Stimulated activated naive B cell treated with anti-CD40 and anti-IgM and Interleukin-4, amounts not matched to agents 10 μg/mL and 1 μg/mL and 100 μg/mL, for 72 hours (primary cell): ENCODE data around the gene NLGN1.
A peak's percentile ranks its signal among the peaks of the same experiment; 100 is the strongest.

Experiments
- ATAC-seq, 2 donors: fragments of 150-1000 bp; cut with Tn5 transposase; replicated peaks; 2 replicates each; pipeline ENCODE4 v1.10.0; 2021; ENCODE audit warnings: moderate library complexity in 1 of 2
- DNase-seq: peaks from one replicate; pipeline ENCODE4 v3.0.0; 2021
- H3K27ac Mint-ChIP-seq: one replicate; pipeline ENCODE4 v1.8.0; 2022; ENCODE audit warnings: mild to moderate bottlenecking, mixed read lengths
- H3K27me3 Mint-ChIP-seq, 2 donors: one replicate each; pipeline ENCODE4 v1.8.0; 2022; ENCODE audit warnings: mixed read lengths in 2 of 2
- H3K36me3 Mint-ChIP-seq, 2 donors: one replicate each; pipeline ENCODE4 v1.8.0; 2022; ENCODE audit warnings: mixed read lengths in 2 of 2, mild to moderate bottlenecking in 1 of 2
- H3K4me1 Mint-ChIP-seq, 2 donors: one replicate each; pipeline ENCODE4 v1.8.0; 2022; ENCODE audit warnings: mixed read lengths in 2 of 2, mild to moderate bottlenecking in 1 of 2
- H3K4me3 Mint-ChIP-seq, 2 donors: one replicate each; pipeline ENCODE4 v1.8.0; 2022; ENCODE audit warnings: mild to moderate bottlenecking in 2 of 2, mixed read lengths in 2 of 2, moderate library complexity in 1 of 2
- H3K9me3 Mint-ChIP-seq, 2 donors: one replicate each; pipeline ENCODE4 v1.8.0; 2022; ENCODE audit warnings: mixed read lengths in 2 of 2, mild to moderate bottlenecking in 1 of 2

The NLGN1 gene

GRCh38 chr3:174028673-174029072, 631.1 kb downstream of the NLGN1 start:
- DNase-seq (no peak), ATAC-seq (no peak)
- no peaks in the 10 kb centered on the region for H3K4me1 Mint-ChIP-seq
- H3K4me3 Mint-ChIP-seq = no peak overlapping the region
- no peaks in the 10 kb centered on the region for H3K36me3 Mint-ChIP-seq
- no peaks in the 10 kb centered on the region for H3K27me3 Mint-ChIP-seq
- H3K9me3 Mint-ChIP-seq = peaks cover 14 to 16% of the 10 kb centered on the region in 2 donors
- H3K27ac Mint-ChIP-seq = no peak overlapping the region

DNA sequence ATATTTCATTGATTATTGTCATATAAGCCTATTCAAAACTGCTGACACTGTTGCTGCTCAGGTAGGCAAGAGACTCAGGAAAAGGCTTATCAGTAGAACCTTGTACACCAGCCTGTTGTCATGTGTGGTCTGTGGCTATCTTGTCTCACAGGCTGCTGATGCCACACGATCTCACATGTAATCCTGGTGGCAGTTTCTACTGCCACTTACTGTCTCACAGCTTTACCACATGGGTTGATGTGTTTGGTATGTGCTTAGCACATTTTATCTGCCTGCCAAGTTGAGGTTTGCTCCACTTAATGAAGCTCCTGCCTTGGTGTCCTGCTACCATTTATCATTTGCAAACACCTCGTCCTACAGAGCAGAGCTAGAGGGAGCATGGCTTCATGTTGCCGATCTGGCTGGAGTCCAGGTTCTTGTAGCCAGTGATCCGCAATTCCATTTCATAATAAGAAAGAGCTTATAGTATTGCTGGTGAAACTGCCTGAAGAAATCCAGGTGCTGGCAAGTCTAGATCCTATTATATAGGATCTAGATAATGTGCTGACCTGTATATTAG, 637.9 kb downstream of the NLGN1 start:
- ATAC-seq (no peak), DNase-seq (no peak)
- Mint-ChIP-seq H3K4me3 (no peak overlapping the region), H3K27ac (no peak overlapping the region), H3K4me1 (no peaks in the 10 kb centered on the region), H3K9me3 (peaks cover 4 to 5% of the 10 kb centered on the region in 2 donors), H3K27me3 (no peaks in the 10 kb centered on the region), H3K36me3 (no peaks in the 10 kb centered on the region)

DNA sequence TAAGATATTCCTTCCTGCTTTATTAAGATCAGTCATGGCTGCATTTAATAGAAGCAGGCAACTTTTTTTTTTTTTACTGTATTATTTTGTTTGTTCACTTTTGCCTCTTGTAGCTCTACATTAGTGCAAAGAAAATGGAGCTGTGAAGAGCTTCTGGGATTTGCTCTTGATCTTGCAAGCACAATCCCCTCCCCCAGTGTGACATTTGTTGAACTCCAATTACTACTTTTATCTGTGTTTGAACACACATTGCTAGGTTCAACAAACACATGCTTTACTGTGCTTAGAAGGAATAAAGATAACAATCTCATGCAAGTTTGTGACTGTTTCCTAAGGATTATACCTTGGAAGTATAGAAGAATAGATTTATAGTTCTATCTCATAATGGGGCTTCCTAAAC, 648.8 kb downstream of the NLGN1 start:
- Mint-ChIP-seq H3K27me3 (no peaks in the 10 kb centered on the region), H3K27ac (no peak overlapping the region), H3K36me3 (no peaks in the 10 kb centered on the region), H3K4me3 (no peak overlapping the region), H3K9me3 (peaks cover 8 to 11% of the 10 kb centered on the region in 2 donors), H3K4me1 (no peaks in the 10 kb centered on the region)
- no peak for ATAC-seq
- DNase-seq = no peak

DNA sequence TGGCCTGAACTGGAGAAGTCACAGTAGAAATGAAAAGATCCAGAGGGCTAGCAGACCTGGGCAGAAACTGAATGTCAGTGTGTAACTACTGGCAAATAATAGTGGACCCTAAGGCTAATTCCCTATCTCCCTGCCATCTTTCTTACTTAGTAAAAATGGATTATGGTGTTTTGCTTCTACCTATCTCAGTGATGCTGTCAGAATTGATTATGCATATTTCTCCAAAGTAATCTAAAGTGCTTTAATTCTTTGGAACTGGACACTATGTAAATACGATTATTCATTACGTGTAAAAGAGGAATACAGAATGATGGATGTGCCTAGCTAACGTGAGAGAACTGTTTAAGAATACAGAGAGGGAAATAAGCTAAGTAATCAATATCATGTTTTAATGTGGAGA, 651.9 kb downstream of the NLGN1 start:
- DNase-seq (no peak), ATAC-seq (no peak)
- Mint-ChIP-seq H3K36me3 (no peaks in the 10 kb centered on the region), H3K27ac (no peak overlapping the region), H3K9me3 (peaks cover 7 to 9% of the 10 kb centered on the region in 2 donors), H3K4me3 (no peak overlapping the region), H3K4me1 (no peaks in the 10 kb centered on the region), H3K27me3 (no peaks in the 10 kb centered on the region)

GRCh38 chr3:174051191-174051590, 653.6 kb downstream of the NLGN1 start:
- no peaks in the 10 kb centered on the region for H3K4me1 Mint-ChIP-seq
- H3K9me3 Mint-ChIP-seq = peaks cover 3 to 4% of the 10 kb centered on the region in 2 donors
- H3K36me3 Mint-ChIP-seq = no peaks in the 10 kb centered on the region
- DNase-seq = no peak
- H3K4me3 Mint-ChIP-seq = no peak overlapping the region
- ATAC-seq = no peak
- H3K27ac Mint-ChIP-seq = no peak overlapping the region
- H3K27me3 Mint-ChIP-seq = no peaks in the 10 kb centered on the region

GRCh38 chr3:174058804-174059203, 661.3 kb downstream of the NLGN1 start:
- Mint-ChIP-seq H3K4me3 (no peak overlapping the region), H3K27ac (no peak overlapping the region), H3K36me3 (no peaks in the 10 kb centered on the region), H3K9me3 (peaks cover 0 to 1% of the 10 kb centered on the region in 2 donors), H3K4me1 (no peaks in the 10 kb centered on the region), H3K27me3 (no peaks in the 10 kb centered on the region)
- no peak for ATAC-seq
- DNase-seq = no peak

DNA sequence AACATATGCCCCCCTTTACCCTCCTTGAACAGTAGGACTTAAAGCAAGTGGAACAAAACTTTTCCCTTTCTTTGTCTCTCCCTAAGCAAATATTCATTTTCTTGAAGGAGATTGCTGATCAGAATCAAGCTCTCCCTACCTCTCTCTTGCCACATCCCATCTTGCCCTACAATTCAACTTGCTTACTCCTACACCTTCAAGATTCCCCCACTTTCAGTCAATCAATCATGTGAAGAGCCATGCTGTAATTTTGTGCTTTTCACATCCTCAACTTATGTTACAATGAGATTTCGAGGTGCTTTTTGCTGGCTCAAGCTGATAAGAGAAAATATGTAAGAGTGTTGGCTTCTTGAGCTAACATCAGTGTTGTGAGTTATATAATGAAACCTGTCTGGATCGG, 662.9 kb downstream of the NLGN1 start:
- DNase-seq = no peak
- no peak for ATAC-seq
- Mint-ChIP-seq H3K27me3 (no peaks in the 10 kb centered on the region), H3K4me1 (no peaks in the 10 kb centered on the region), H3K4me3 (no peak overlapping the region), H3K27ac (no peak overlapping the region), H3K36me3 (no peaks in the 10 kb centered on the region), H3K9me3 (peaks cover 0 to 1% of the 10 kb centered on the region in 2 donors)

- ATAC-seq (no peak), DNase-seq (no peak)
- Mint-ChIP-seq H3K4me3 (no peak overlapping the region), H3K9me3 (peaks cover 0 to 1% of the 10 kb centered on the region in 2 donors), H3K27me3 (no peaks in the 10 kb centered on the region), H3K27ac (no peak overlapping the region), H3K36me3 (no peaks in the 10 kb centered on the region), H3K4me1 (no peaks in the 10 kb centered on the region)
These were observed 663.6 kb downstream of the NLGN1 start for GRCh38 chr3:174061162-174061561.

GRCh38 chr3:174061731-174062130, 664.2 kb downstream of the NLGN1 start:
- H3K27ac Mint-ChIP-seq = no peak overlapping the region
- H3K36me3 Mint-ChIP-seq = no peaks in the 10 kb centered on the region
- no peak overlapping the region for H3K4me3 Mint-ChIP-seq
- no peak for ATAC-seq
- H3K27me3 Mint-ChIP-seq = no peaks in the 10 kb centered on the region
- peaks cover 0 to 1% of the 10 kb centered on the region in 2 donors for H3K9me3 Mint-ChIP-seq
- no peak for DNase-seq
- no peaks in the 10 kb centered on the region for H3K4me1 Mint-ChIP-seq

DNA sequence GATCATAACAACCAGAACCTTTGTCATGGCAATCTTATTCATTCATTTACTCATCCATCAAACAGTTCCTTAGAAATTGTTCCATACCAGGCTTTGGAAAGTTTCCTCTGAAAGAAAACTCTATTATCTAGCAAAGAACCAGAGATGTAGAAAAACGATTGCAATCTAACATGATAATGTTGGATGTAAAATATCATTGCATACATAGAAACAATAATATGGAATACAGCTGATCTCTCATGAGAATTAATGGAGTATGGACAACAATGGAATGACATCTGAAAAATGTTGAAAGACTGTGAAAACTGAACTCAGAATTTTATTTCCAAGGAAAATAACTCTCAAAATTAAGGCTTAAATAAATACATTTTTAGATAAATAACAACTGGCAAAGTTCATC, 665.4 kb downstream of the NLGN1 start:
- H3K9me3 Mint-ChIP-seq = peaks cover 0 to 1% of the 10 kb centered on the region in 2 donors
- H3K4me3 Mint-ChIP-seq = no peak overlapping the region
- no peaks in the 10 kb centered on the region for H3K36me3 Mint-ChIP-seq
- ATAC-seq = no peak
- no peaks in the 10 kb centered on the region for H3K4me1 Mint-ChIP-seq
- no peaks in the 10 kb centered on the region for H3K27me3 Mint-ChIP-seq
- DNase-seq = no peak
- no peak overlapping the region for H3K27ac Mint-ChIP-seq

- DNase-seq (no peak), ATAC-seq (no peak)
- Mint-ChIP-seq H3K9me3 (no peaks in the 10 kb centered on the region), H3K36me3 (no peaks in the 10 kb centered on the region), H3K4me3 (no peak overlapping the region), H3K4me1 (no peaks in the 10 kb centered on the region), H3K27ac (no peak overlapping the region), H3K27me3 (no peaks in the 10 kb centered on the region)
These were observed 670.5 kb downstream of the NLGN1 start for GRCh38 chr3:174068035-174068434.

DNA sequence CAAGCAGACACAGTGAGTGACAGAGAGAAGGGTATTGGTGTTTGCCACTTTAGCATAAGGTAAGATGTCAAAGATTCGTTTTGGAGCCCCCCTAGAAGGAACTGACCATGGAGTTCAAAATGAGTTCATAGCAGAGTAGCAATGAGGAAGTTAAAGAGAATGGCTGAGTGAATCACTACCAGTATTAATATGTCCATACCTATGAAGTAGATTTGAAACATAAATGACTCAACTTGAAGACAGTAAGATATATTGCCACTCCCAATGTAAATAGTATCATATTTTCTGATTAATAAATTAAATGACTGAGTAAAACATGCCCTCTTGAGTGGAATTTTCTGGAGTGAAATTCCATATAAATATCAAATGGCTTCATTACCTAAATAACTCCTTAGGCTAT, 675.1 kb downstream of the NLGN1 start:
- Mint-ChIP-seq H3K27ac (no peak overlapping the region), H3K36me3 (no peaks in the 10 kb centered on the region), H3K4me1 (no peaks in the 10 kb centered on the region), H3K4me3 (no peak overlapping the region), H3K9me3 (no peaks in the 10 kb centered on the region), H3K27me3 (no peaks in the 10 kb centered on the region)
- no peak for DNase-seq
- peak; percentile 45 to 47 for ATAC-seq

DNA sequence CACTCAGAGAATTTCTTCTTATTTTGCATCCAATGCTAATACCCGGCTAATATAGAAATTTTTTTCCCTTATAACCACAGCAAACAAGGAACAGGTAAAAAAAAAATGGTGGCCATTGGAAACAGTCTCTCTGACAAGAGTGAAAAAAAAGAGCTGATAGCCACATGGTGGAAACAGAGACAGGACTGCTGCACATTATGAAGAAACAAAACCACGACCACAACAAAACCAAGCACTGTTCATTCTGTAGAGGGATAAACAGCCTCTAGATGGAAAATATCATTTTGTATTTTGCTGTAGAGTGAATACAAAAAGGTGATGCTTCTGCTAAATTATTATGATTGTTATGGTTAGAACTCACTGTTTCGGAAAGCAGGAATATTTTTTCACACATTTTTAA, 686.2 kb downstream of the NLGN1 start:
- DNase-seq (no peak), ATAC-seq (no peak)
- no peak overlapping the region for H3K4me3 Mint-ChIP-seq

DNA sequence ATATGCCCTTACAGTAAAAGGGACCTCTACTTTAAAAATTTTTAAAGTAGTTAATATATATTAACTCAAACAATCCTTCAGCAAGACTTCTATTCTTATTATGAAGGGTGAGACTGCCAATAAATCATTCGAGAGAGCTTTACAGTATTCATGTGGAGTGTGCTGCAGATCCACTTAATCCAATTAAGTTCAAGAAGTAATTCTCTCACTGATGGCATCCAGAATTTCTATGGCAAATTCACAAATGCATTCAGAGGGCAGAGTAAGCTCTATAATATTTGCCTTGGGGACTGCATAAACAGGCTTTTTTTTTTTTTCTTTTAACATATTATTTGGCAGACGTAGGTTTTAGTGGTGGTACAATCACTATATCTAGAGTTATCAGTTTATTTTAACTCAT, 692.0 kb downstream of the NLGN1 start:
- H3K4me1 Mint-ChIP-seq = no peaks in the 10 kb centered on the region
- no peak overlapping the region for H3K27ac Mint-ChIP-seq
- ATAC-seq = no peak
- H3K9me3 Mint-ChIP-seq = no peaks in the 10 kb centered on the region
- no peak for DNase-seq
- no peaks in the 10 kb centered on the region for H3K27me3 Mint-ChIP-seq
- no peak overlapping the region for H3K4me3 Mint-ChIP-seq
- no peaks in the 10 kb centered on the region for H3K36me3 Mint-ChIP-seq

More for the DNA sequence above, 686.2 kb downstream of the NLGN1 start:
- Mint-ChIP-seq H3K27ac (no peak overlapping the region), H3K4me1 (no peaks in the 10 kb centered on the region), H3K36me3 (no peaks in the 10 kb centered on the region), H3K27me3 (no peaks in the 10 kb centered on the region), H3K9me3 (peaks cover 0 to 2% of the 10 kb centered on the region in 2 donors)

DNA sequence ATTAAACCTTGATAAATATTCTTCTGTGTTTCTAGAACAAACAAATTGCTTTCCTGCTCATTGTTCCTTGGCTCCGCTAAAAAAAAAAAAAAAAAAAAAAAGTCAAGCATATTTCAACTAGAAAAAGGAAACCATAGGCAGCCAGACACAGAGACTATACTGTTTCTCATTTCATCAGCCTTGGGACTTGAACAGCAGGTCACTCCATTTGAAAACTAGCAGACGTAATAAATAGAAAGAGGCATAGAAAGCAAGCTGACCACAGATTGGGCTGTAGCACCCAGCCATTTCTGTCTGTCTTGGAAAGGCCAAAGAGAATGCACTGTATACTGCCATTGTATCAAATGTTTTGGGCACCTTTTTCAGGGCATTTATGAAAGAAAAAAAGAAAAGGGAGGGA, 697.1 kb downstream of the NLGN1 start:
- H3K4me3 Mint-ChIP-seq = no peak overlapping the region
- no peaks in the 10 kb centered on the region for H3K27me3 Mint-ChIP-seq
- ATAC-seq = no peak
- DNase-seq = no peak
- no peaks in the 10 kb centered on the region for H3K9me3 Mint-ChIP-seq
- H3K27ac Mint-ChIP-seq = no peak overlapping the region
- no peaks in the 10 kb centered on the region for H3K36me3 Mint-ChIP-seq
- no peaks in the 10 kb centered on the region for H3K4me1 Mint-ChIP-seq

GRCh38 chr3:174097686-174098085, 700.1 kb downstream of the NLGN1 start:
- H3K4me3 Mint-ChIP-seq = no peak overlapping the region
- ATAC-seq = no peak
- H3K36me3 Mint-ChIP-seq = no peaks in the 10 kb centered on the region
- no peak for DNase-seq
- H3K27me3 Mint-ChIP-seq = no peaks in the 10 kb centered on the region
- H3K27ac Mint-ChIP-seq = no peak overlapping the region
- H3K9me3 Mint-ChIP-seq = no peaks in the 10 kb centered on the region
- no peaks in the 10 kb centered on the region for H3K4me1 Mint-ChIP-seq
